PFSK-1 (cell line): ENCODE data around the gene SHTN1.

ENCODE experiments used
- FOXP2 ChIP-seq: optimal IDR thresholded peaks from 2 replicates; pipeline ENCODE3; 2011; ENCODE audit warnings: borderline replicate concordance, control low read depth, inconsistent platforms; ENCODE audit not compliant: insufficient read depth; ENCODE audit errors: extremely low read length, extremely low read depth
- POLR2AphosphoS5 ChIP-seq: IDR thresholded peaks from 2 replicates; pipeline ENCODE4 v1.6.1; 2012; ENCODE audit warnings: low read depth, mild to moderate bottlenecking, control low read depth, low read length, moderate library complexity
- REST ChIP-seq, 2 experiments: IDR thresholded peaks; 2 replicates each; pipeline versions ENCODE4 v1.6.1 to v1.8.0; 2011 to 2012; ENCODE audit warnings: low read depth in 2 of 2, low read length in 2 of 2, control low read depth in 1 of 2, inconsistent platforms in 1 of 2, mild to moderate bottlenecking in 1 of 2, moderate library complexity in 1 of 2; ENCODE audit not compliant: insufficient read depth in 1 of 2
- SIN3A ChIP-seq: IDR thresholded peaks from 2 replicates; pipeline ENCODE4 v1.6.1; 2012; ENCODE audit warnings: mild to moderate bottlenecking, low read length, moderate library complexity, borderline replicate concordance; ENCODE audit not compliant: insufficient read depth
- TAF1 ChIP-seq: IDR thresholded peaks from 2 replicates; pipeline ENCODE4 v1.6.1; 2012; ENCODE audit warnings: low read length, control low read depth, borderline replicate concordance; ENCODE audit not compliant: insufficient read depth

Gene SHTN1

GRCh38 chr10:116899626-116900025 lies 105.4 kb downstream of the SHTN1 start:
- no peak for TF ChIP-seq TAF1

DNA sequence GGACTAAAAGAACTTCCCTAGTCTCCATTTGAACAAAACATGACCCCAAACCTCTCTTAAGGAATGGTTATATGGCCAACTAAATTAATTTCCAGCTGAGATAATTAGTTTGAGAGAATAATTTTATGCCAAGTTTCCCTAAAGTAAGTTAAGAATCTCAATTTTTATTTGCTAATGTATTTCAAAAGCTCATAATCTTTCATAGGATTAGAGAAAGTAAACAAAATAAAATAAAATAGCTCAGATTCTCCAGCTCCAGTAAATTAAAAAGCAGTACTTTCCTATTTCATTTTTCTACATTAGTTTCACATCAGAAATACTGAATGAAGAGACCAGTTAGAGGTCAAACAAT lies 111.3 kb downstream of the SHTN1 start:
- TF ChIP-seq FOXP2 (no peak), POLR2AphosphoS5 (no peak), SIN3A (no peak), TAF1 (no peak), REST (IDR thresholded peaks at IDR 0.05; ENCODE audit: insufficient read depth in 1 of 2, low read depth in 2 of 2, low read length in 2 of 2) (no peak)

DNA sequence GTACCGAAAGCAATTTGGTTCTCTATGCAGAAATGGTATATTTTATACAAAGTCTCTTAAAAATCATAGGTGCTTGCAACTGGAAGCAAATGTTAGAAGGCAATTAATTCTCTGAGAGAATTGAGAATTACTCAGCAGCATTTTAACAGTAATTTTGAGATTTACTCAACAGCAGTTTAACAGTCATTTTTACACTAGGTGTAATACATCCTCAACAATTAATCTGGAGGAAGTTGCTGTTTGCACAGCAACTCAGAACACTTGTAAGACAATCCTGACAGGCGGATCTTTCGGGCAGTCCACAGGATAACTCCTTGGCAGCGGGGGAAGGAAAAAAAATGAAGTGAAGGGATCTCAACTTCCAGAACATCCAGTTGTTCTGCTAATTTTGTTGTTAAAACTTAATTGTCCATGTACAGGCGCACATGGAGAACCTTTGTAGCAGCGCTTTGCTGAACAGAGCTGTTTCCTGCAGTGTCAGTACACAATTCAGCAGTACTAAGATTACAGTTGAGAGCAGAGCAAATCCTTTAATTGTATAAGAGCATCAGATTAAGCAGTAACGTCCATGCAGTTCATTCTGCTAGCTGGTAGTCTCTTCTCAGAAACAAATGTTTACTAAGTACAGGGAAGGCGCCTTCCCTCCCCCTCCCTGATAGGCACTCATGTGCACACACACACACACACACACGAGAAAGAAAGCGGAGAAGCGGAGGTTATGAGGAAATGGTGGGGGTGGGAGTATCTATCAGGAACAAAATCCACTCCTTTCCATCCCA lies 111.9 kb downstream of the SHTN1 start:
- TF ChIP-seq REST (IDR thresholded peaks at IDR 0.05; ENCODE audit: insufficient read depth in 1 of 2, low read depth in 2 of 2, low read length in 2 of 2) (no peak), FOXP2 (peak; percentile 49)

GRCh38 chr10:116891208-116891607 lies 113.8 kb downstream of the SHTN1 start:
- TF ChIP-seq FOXP2 (no peak), SIN3A (no peak), TAF1 (no peak), POLR2AphosphoS5 (no peak), REST (IDR thresholded peaks at IDR 0.05; ENCODE audit: insufficient read depth in 1 of 2, low read depth in 2 of 2, low read length in 2 of 2) (no peak)

GRCh38 chr10:116889066-116889465 lies 115.9 kb downstream of the SHTN1 start:
- TF ChIP-seq POLR2AphosphoS5 (no peak), TAF1 (no peak), REST (IDR thresholded peaks at IDR 0.05; ENCODE audit: insufficient read depth in 1 of 2, low read depth in 2 of 2, low read length in 2 of 2) (no peak), SIN3A (no peak), FOXP2 (no peak)
